ENCODE data around the gene FHIT.

FHIT gene

DNA sequence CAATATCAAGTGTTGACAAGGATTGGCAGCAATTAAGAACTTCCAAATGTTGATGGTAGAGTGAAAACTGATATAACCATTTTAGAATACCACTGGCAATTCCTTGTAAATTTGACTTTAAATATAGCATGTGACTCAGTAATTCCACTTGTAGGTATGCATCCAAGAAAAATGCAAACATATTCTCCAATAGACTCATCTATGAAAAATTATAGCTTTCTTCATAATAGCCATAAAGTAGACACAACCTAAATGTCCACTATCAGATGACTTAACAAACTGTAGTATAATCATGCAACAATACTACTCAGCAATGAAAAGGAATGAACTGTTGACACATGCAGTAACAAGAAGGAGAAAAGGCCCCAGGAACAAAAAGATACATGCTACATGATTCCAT lies 988.1 kb downstream of the FHIT start:
- intact Hi-C loops (cut with DNase I; ENCODE audit: low total_unique reads) = no loop called here
- Histone ChIP-seq H3K36me3 (no peaks in the 10 kb centered on the region), H3K9me3 (no peaks in the 10 kb centered on the region), H3K27me3 (no peaks in the 10 kb centered on the region), H3K4me3 (no peak overlapping the region), H3K27ac (no peak overlapping the region), H3K4me1 (no peaks in the 10 kb centered on the region)
- TF ChIP-seq, protein P1, sequence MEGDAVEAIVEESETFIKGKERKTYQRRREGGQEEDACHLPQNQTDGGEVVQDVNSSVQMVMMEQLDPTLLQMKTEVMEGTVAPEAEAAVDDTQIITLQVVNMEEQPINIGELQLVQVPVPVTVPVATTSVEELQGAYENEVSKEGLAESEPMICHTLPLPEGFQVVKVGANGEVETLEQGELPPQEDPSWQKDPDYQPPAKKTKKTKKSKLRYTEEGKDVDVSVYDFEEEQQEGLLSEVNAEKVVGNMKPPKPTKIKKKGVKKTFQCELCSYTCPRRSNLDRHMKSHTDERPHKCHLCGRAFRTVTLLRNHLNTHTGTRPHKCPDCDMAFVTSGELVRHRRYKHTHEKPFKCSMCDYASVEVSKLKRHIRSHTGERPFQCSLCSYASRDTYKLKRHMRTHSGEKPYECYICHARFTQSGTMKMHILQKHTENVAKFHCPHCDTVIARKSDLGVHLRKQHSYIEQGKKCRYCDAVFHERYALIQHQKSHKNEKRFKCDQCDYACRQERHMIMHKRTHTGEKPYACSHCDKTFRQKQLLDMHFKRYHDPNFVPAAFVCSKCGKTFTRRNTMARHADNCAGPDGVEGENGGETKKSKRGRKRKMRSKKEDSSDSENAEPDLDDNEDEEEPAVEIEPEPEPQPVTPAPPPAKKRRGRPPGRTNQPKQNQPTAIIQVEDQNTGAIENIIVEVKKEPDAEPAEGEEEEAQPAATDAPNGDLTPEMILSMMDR (IDR thresholded peaks at IDR 0.05) = no peak
- no peak for DNase-seq

DNA sequence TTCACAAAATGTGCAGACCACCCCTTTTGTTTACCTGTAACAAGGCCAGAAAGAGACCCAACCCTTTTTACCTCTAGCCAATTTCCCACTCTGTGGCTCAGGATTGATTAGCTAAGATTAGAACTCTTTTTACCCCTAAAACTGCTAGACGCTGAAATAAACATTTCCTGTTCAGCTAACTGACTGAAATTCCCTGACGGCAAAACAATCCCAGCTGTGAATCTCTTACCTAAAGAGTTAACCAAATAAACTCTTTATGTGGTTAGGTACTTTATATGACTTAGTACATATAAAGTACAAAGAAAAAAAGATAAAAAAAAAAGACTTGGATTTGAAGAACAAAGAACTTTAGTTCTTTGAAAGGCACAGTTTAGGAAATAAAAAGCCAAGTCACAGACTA lies 988.7 kb downstream of the FHIT start:
- no peak overlapping the region for H3K27ac ChIP-seq
- no peaks in the 10 kb centered on the region for H3K27me3 ChIP-seq
- DNase-seq = no peak
- H3K4me1 ChIP-seq = no peaks in the 10 kb centered on the region
- TF ChIP-seq, protein P1 (IDR thresholded peaks at IDR 0.05) = no peak
- H3K36me3 ChIP-seq = no peaks in the 10 kb centered on the region
- no peaks in the 10 kb centered on the region for H3K9me3 ChIP-seq
- H3K4me3 ChIP-seq = no peak overlapping the region
- intact Hi-C loops (cut with DNase I; ENCODE audit: low total_unique reads) = no loop called here

DNA sequence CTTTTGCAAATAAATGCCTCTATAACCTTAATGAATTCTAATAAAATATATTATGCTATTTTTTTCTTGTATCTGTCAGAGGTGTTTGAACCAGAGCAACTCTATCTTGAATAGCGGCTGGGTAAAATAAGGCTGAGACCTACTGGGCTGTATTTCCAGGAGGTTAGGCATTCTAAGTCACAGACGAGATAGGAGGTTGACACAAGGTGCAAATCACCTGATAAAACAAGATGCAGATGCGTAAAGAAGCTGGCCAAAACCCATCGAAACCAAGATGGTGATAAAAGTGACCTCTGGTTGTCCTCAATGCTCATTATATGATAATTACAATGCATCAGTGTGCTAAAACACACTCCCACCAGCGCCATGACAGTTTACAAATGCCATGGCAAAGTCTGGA lies 990.7 kb downstream of the FHIT start:
- Histone ChIP-seq H3K4me3 (no peak overlapping the region), H3K4me1 (no peaks in the 10 kb centered on the region), H3K27me3 (no peaks in the 10 kb centered on the region), H3K36me3 (no peaks in the 10 kb centered on the region), H3K9me3 (no peaks in the 10 kb centered on the region), H3K27ac (no peak overlapping the region)
- TF ChIP-seq, protein P1 (IDR thresholded peaks at IDR 0.05) = no peak
- intact Hi-C loops (cut with DNase I; ENCODE audit: low total_unique reads) = no loop called here
- DNase-seq = no peak

DNA sequence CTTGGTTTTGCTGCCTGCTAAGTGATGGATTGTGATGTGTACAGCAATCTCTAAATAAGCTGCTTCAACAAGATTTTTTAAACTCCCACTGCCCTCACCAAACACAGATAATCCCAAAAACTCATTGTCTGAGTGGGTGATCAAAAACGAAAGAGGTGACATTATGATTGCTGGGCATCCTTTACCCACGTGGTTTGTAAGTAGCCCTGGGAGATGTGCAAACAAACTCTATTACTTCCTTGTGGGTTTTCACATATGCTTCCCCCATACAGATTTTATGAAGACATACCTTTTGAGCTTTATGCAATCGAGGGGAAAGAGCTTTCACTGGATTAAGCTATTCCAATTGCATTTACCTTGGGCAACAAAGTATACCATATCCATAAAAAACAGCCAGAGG lies 1000.4 kb downstream of the FHIT start:
- H3K36me3 ChIP-seq = no peaks in the 10 kb centered on the region
- DNase-seq = no peak
- H3K4me3 ChIP-seq = no peak overlapping the region
- no peaks in the 10 kb centered on the region for H3K9me3 ChIP-seq
- TF ChIP-seq, protein P1 (IDR thresholded peaks at IDR 0.05) = no peak
- intact Hi-C loops (cut with DNase I; ENCODE audit: low total_unique reads) = no loop called here
- H3K27ac ChIP-seq = no peak overlapping the region
- H3K4me1 ChIP-seq = peaks cover 0 to 8% (median 0%) of the 10 kb centered on the region in 4 donors
- no peaks in the 10 kb centered on the region for H3K27me3 ChIP-seq

- Histone ChIP-seq H3K4me1 (peaks cover 0 to 8% (median 0%) of the 10 kb centered on the region in 4 donors), H3K9me3 (no peaks in the 10 kb centered on the region), H3K27ac (no peak overlapping the region), H3K36me3 (no peaks in the 10 kb centered on the region), H3K4me3 (no peak overlapping the region), H3K27me3 (no peaks in the 10 kb centered on the region)
- TF ChIP-seq, protein P1 (IDR thresholded peaks at IDR 0.05) = no peak
- DNase-seq = no peak
- intact Hi-C loops (cut with DNase I; ENCODE audit: low total_unique reads) = no loop called here
Measured at GRCh38 chr3:60250206-60250605, 1001.0 kb downstream of the FHIT start.

DNA sequence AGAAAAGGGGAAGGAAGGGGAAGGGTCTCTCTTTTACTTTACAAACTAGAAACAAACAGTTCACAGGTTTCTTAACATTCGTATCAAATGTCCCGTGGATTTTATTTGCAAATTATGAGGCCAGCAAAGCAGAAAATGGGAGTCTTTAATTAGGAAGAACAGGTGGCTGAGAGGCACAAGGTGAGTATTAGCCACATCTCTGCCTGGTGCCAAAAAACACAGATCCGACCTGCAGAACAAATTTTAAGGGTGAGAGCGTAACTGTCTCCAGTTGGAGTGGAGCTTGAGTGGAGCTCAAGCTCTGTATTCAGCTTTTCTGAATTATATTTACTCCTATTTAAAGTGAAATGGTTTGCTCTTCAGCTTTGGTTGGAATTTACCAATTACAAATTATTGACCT lies 1004.9 kb downstream of the FHIT start:
- intact Hi-C loops (cut with DNase I; ENCODE audit: low total_unique reads) = no loop called here
- Histone ChIP-seq H3K9me3 (no peaks in the 10 kb centered on the region), H3K4me3 (no peak overlapping the region), H3K4me1 (peaks cover 0 to 8% (median 0%) of the 10 kb centered on the region in 4 donors), H3K27me3 (no peaks in the 10 kb centered on the region), H3K27ac (no peak overlapping the region), H3K36me3 (no peaks in the 10 kb centered on the region)
- TF ChIP-seq, protein P1 (IDR thresholded peaks at IDR 0.05) = no peak
- DNase-seq = no peak

Measured in tibial artery (tissue), 4 donors.